Kidney capillary endothelial cell (primary cell): ENCODE results near the gene LRRC23.
A peak's percentile ranks its signal among the peaks of the same experiment; 100 is the strongest.

ENCODE experiments used
- DNase-seq: peaks from one replicate; pipeline ENCODE4 v3.0.0-alpha.2; 2018; ENCODE audit warnings: low spot score

LRRC23 gene

DNA sequence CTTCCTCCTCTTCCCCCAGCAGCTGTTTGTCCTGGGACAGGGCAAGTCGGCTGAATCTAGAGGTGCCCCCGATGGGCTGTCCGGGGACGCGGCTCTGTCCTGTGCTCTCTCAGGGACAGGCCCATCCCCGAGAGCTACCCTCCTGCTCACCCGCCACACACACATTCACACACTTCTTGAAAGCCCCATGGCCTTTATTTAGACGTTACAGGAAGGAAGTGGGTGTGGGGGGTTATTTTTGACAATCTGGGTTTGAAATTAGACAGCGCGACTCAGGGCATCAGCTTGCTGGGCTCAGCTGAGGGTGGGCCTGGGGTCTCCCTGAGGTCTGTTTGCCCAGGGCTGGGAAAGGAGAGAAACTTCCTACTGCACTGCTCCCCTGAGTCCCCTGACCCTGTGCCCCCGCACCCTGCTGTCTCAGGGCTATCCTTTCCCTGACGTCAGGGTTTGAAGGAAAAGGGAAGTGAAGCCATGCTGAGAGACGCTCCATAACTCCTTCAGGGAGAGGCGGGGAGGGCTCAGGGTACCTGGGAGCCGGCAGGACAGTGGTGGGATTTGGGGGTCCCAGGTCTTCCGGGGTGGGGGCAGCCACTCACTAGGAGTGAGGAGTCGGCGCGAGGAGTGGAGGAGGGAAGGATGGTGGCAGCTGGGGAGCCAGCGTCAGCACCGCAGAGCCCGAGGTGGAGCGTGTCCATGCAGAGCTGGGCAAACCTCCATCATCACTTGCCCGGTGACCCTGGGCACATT is 54.6 kb downstream of the LRRC23 start:
- DNase-seq, result no peak

DNA sequence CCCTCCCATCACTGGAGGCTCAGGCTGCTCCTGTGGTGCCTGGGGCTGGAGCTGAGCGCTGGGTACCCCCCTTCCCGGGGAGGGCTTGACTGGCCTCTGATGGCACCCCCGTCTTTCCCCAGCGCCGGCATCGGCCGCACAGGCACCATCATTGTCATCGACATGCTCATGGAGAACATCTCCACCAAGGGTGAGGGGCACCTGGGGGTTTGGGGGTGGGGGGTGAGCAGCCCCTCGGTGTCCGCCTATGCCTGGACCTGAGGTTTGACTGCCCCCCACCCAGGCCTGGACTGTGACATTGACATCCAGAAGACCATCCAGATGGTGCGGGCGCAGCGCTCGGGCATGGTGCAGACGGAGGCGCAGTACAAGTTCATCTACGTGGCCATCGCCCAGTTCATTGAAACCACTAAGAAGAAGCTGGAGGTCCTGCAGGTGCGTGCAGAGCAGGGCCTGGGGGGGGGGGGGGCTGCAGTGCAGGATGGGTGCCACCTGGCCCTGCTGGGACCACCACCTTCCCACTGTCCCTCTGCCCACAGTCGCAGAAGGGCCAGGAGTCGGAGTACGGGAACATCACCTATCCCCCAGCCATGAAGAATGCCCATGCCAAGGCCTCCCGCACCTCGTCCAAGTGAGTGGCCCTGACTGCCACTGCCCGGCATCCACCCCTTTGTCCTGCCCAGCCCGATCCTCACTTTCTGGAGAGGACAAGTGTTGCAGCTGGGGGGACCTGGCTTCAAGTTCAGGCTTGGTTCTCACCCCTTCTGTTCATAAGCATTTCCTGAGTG is 55.4 kb downstream of the LRRC23 start:
- DNase-seq, result no peak

DNA sequence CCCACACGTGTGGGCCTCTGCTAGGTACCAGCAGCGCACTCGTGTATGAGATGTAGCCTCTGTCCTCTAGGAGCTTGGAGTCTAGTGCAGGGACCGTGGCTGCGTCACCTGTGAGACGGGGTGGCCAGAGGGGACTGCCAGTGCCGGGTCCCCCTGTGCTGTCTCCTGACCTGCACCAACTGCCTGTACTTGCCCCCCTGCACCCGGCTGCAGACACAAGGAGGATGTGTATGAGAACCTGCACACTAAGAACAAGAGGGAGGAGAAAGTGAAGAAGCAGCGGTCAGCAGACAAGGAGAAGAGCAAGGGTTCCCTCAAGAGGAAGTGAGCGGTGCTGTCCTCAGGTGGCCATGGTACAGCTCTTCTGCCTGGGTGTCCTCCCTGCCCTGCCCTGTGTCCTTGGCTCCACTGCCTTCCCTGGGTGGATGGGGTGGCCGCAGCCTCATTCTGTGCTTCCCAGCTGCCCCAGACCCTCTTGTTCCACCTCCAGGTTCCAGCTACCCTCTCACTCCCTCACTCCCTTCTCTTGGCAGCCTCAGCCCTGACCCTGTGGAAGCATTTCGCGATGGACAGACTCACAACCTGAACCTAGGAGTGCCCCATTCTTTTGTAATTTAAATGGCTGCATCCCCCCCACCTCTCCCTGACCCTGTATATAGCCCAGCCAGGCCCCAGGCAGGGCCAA is 56.1 kb downstream of the LRRC23 start:
- DNase-seq, result no peak

DNA sequence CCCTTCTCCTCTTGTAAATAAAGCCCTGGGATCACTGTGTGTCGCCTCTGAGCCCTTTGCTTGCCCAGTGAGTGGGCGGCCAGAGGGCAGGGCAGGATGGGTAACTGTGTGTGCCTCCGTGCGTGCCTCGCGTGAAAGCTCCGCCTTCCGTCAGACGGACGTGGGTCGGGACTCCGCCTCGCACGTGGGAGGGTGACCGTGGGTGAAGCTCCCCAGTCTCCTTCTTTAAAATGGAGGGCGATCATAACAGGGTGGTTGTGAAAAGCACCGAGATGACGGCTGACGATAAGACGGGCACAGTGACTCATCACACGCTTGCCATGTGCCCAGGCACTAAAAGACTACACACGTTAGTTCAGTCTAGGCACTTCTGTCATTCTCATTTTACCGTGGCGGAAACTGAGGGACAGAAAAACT is 56.7 kb downstream of the LRRC23 start:
- DNase-seq, result no peak

DNA sequence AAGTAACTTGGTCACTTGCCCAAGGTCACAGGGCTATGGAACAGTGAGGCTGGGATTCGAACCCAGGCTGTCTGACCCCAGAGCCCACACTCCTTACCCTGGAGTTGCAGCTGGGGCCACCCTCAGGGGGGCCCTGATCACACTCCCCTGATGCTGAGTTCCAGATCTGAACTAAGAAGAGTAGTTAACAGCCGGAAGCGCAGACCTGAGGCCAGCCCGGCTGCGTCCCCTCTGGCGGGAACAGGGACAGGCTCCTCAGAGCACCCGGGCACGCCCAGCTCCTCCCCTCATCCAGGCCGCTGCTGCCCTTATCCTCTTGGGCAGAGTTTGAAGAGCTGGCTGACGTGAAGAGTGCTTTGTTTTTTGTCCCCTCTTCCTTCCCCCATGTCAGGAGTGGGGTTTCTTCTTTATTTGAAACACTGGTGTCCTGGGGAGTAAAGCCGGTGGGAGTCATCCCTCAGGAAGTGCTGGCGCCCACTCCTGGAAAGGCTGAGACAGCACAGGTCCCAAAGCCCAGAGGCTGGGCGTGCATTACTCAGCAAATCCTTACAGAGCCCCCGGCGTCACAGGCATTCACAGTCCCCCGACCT is 57.2 kb downstream of the LRRC23 start:
- DNase-seq, result peak; percentile 77

DNA sequence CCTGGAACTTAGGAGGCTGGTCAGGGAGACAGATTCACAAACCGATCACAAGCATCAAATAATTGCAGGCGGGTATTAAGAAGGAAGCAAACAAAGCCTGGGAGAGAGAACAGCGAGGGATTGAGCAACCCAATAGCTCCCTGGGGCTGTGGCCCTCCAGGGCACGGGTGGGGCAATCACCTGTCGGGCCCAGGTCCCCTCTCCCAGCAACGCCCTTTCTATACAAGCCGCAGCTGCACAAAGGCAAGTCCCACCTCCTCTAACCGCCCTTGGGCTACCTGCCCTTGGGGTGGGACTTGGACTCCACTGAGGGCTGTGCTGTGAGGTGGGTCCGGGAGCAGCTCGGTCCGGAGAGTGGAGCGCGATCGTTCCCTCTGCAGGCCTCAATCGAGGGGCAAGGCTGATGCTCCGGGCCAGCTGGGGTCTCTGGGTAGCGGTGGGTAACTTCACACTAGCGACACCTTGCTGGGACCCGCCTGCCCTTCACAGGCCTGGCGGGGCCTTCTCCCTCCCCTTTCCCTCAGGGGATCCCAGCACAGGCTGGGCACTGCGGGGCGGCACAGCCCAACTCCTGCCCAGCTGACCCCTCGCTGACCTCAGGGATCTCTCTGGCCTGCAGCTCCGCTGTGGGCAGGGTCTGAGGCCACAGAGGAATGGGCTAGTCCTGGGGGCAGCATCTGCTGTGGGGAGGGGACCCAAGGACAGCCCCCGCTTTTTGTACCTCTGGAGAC is 57.8 kb downstream of the LRRC23 start:
- no peak for DNase-seq

DNA sequence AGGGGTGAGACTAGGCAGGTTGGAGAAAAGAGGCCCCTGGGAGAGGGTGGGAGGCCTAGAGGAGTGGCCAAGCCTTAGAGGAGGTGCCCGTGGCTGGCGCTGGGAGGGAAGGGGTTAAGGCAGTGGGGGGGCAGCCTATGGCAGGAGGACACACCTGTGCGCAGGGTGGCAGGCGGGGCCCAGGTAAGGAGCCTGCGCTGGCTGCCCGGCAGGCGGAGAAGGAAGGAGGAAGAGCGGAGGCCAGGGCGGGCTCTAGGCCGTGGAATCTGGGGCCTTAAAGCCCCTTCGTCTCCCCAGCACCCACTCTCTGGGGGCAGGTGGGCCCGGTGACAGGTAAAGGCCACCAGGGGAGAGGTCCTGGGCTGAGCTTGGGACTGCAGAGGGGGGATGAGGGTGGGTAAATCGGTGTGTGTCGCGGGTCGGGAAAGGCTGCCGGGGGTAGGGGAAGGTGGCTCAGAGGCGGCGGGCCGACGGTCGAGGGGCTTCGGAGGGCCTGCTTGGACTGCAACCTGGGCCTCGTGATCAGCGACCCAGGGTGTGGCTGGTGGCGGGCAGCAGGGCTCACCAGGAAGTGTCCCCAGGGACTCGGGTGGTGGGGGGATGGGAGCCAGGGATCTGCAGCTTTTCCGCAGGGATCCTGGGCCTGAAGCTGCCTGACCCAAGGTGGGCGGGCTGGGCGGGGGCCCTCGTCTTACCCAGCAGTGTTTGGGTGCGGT is 58.6 kb downstream of the LRRC23 start:
- DNase-seq, result no peak
